GM12873 (cell line): ENCODE measurements around the gene CHST7.
A peak's percentile ranks its signal among the peaks of the same experiment; 100 is the strongest.

Experiments used
- CTCF ChIP-seq: IDR thresholded peaks from 2 replicates; pipeline ENCODE4 v1.5.1; 2012; ENCODE audit warnings: low read depth, mild to moderate bottlenecking, moderate library complexity, low read length, control low read depth; ENCODE audit not compliant: insufficient read depth; ENCODE audit errors: missing control alignments

CHST7 gene

GRCh38 chrX:46572340-46572936 lies 1.1 kb upstream of the CHST7 start:
- TF ChIP-seq CTCF: peak; percentile 52

DNA sequence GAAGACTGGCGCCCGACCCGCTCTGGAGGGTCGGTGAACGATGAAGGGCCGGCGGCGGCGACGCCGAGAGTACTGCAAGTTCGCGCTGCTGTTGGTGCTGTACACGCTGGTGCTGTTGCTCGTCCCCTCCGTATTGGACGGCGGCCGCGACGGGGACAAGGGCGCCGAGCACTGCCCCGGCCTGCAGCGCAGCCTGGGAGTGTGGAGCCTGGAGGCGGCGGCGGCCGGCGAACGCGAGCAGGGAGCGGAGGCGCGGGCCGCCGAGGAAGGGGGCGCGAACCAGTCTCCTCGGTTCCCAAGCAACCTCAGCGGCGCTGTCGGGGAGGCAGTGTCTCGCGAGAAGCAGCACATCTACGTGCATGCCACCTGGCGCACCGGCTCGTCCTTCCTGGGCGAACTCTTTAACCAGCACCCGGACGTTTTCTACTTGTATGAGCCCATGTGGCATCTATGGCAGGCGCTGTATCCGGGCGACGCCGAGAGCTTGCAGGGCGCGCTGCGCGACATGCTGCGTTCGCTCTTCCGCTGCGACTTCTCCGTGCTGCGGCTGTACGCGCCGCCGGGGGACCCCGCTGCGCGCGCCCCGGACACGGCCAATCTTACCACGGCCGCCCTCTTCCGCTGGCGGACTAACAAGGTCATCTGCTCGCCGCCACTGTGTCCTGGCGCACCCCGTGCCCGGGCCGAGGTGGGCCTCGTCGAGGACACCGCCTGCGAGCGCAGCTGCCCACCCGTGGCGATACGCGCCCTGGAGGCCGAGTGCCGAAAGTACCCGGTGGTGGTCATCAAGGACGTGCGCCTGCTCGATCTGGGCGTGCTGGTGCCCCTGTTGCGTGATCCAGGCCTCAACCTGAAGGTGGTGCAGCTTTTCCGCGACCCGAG lies 568 bp downstream of the CHST7 start:
- TF ChIP-seq CTCF: no peak

GRCh38 chrX:46574774-46575381 lies 1.3 kb downstream of the CHST7 start:
- no peak for TF ChIP-seq CTCF

GRCh38 chrX:46575586-46575985 lies 2.0 kb downstream of the CHST7 start:
- TF ChIP-seq CTCF: no peak

GRCh38 chrX:46575991-46576392 lies 2.4 kb downstream of the CHST7 start:
- TF ChIP-seq CTCF: no peak

GRCh38 chrX:46576458-46576857 lies 2.9 kb downstream of the CHST7 start:
- no peak for TF ChIP-seq CTCF
